Thyroid gland (tissue), 4 donors: ENCODE data around the gene MAPK7. TPM values are rescaled to one million over a fixed set of nuclear protein-coding genes. Genes with fewer than 3 reads are reported as not detected.

ENCODE experiments used
- DNase-seq, 2 donors: peaks; one replicate each; pipeline ENCODE4 v3.0.0-alpha.2; 2019
- H3K27ac ChIP-seq, 3 donors: fragments of 200-600 bp; sonication (generic); 1 replicate in 2 of 3; 2 replicates in 1 of 3; pipeline ENCODE4 v1.5.1; 2016 to 2019; ENCODE audit warnings: mild to moderate bottlenecking in 1 of 3, moderate library complexity in 1 of 3
- H3K27me3 ChIP-seq: fragments of 200-600 bp; sonication (generic); one replicate; pipeline ENCODE4 v1.5.1; 2019
- H3K36me3 ChIP-seq, 2 donors: fragments of 200-600 bp; sonication (generic); one replicate each; pipeline ENCODE4 v1.5.1; 2016 to 2019
- H3K4me1 ChIP-seq, 2 donors: fragments of 200-600 bp; sonication (generic); one replicate each; pipeline ENCODE4 v1.5.1; 2017 to 2019
- H3K4me3 ChIP-seq, 3 donors: fragments of 200-600 bp; sonication (generic); replicated peaks in 1 of 3; 1 replicate in 2 of 3; 2 replicates in 1 of 3; pipeline ENCODE4 v1.5.1; 2016; ENCODE audit warnings: mild to moderate bottlenecking in 1 of 3
- H3K9me3 ChIP-seq: fragments of 200-600 bp; sonication (generic); one replicate; pipeline ENCODE4 v1.5.1; 2017
- CTCF ChIP-seq, 6 experiments: fragments of 200-600 bp in 3 of 6; fragments of 450-650 bp in 3 of 6; sonication (generic) in 3 of 6; IDR thresholded peaks; one replicate each; pipeline ENCODE4 v1.5.1; 2016 to 2019; ENCODE audit warnings: antibody characterized with exemption in 6 of 6, mild to moderate bottlenecking in 2 of 6, inconsistent platforms in 1 of 6, moderate library complexity in 1 of 6
- POLR2A ChIP-seq, 2 donors: fragments of 450-650 bp; IDR thresholded peaks; one replicate each; pipeline ENCODE4 v1.6.1; 2017; ENCODE audit warnings: antibody characterized with exemption in 2 of 2, mild to moderate bottlenecking in 2 of 2, moderate library complexity in 1 of 2
- WGBS, 2 donors: methylation state at CpG; one replicate each; pipeline ENCODE4 v1.1.5; 2017; 5-methylcytosine and 5-hydroxymethylcytosine counted together
- intact Hi-C: fragments of 100-400 bp; cut with DNase I; formaldehyde crosslinking; loops from one replicate; pipeline ENCODE4 v1.15.1; 2023
- microRNA counts, 2 donors: library from miRNA; unstranded; fragments of <30 nt; microRNA quantifications; one replicate each; lab custom pipeline; 2016 to 2017
- microRNA-seq: library from miRNA; unstranded; fragments of <30 nt; microRNA quantifications from one replicate; pipeline ENCODE4, GENCODE V29; 2016
- small RNA-seq: library from RNA; depleted of rRNA; stranded (forward); fragments of <200 nt; gene quantifications from one replicate; pipeline ENCODE3, GENCODE V24; 2016
- total RNA-seq, 4 donors: library from RNA; depleted of rRNA; stranded (reverse); fragments of >200 nt; gene quantifications; one replicate each; pipeline ENCODE4 v1.2.3, GENCODE V29; 2016

MAPK7 gene
- total RNA-seq, 4 donors from 2014 or later = 22.4 to 46.5 (median 31.3) TPM

DNA sequence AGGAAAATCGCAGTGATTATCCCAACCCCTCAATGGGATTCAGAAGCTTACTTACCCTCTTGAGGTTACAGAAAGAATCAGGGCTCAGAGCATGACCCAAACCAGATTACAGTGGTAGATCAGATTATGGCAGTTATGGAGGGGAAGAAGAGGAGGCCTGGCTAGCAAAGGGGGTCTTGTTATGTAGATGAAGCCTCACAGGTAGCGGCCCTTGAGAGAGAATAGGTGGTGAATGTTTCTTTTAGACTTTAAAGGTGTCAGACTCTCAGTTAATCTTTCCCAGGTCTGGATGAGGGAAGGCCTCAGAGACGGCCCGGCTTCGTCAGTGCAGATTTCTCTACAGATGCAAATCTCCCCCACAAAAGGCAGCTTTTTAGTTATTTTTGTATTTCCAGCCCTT lies 48.3 kb downstream of the MAPK7 start:
- intact Hi-C loops = no loop called here
- no peaks in the 10 kb centered on the region for H3K9me3 ChIP-seq
- no peaks in the 10 kb centered on the region for H3K27me3 ChIP-seq
- H3K4me3 ChIP-seq = no peak overlapping the region
- peaks cover 0 to 4% of the 10 kb centered on the region in 2 donors for H3K4me1 ChIP-seq
- WGBS, 2 donors = 96% methylated on average over 5 of the region's 5 CpGs
- no peak overlapping the region for H3K27ac ChIP-seq
- TF ChIP-seq CTCF (IDR thresholded peaks at IDR 0.05) (no peak), POLR2A (IDR thresholded peaks at IDR 0.05) (no peak)
- H3K36me3 ChIP-seq = no peaks in the 10 kb centered on the region
- no peak for DNase-seq

DNA sequence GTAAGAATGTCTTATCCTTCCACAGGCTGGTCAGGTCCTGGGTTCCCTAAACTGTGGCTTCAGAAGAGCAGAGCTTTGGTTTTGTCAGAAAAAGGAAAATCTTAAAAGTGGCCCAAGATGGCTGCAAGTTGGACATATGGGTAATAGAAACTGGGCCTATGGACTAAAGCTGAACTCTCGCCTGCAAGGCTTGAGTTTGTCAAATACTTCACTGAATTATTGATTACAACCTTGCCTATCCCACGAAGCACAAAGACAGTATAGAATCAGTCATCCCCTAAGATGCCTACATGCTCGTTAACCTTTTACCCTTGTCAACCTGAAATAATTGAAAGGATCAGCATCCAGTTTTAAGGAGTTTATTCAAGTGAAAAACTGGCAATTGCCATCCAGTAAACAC lies 53.4 kb downstream of the MAPK7 start:
- H3K27me3 ChIP-seq = no peaks in the 10 kb centered on the region
- TF ChIP-seq POLR2A (IDR thresholded peaks at IDR 0.05) (no peak), CTCF (IDR thresholded peaks at IDR 0.05) (no peak)
- H3K4me3 ChIP-seq = no peak overlapping the region
- no peak for DNase-seq
- 73 to 77% methylated on average over 3 of the region's 3 CpGs for WGBS, 2 donors
- intact Hi-C loops = no loop called here
- no peaks in the 10 kb centered on the region for H3K9me3 ChIP-seq
- no peaks in the 10 kb centered on the region for H3K4me1 ChIP-seq
- no peaks in the 10 kb centered on the region for H3K36me3 ChIP-seq
- no peak overlapping the region for H3K27ac ChIP-seq

MicroRNA genes within 50 kb of the gene (microRNA counts, 767-probe panel; counts per million panel counts)
- microRNA hsa-miR-1180 (lab: Ali Mortazavi, UCI) = 1,776 to 3,189 counts per million in 2 donors

Small RNA genes lying within 50 kb of the gene (microRNA-seq; reads per million reads assigned to microRNA genes)
- 1,525 reads per million, percentile 85 among the genes with 10 or more reads in this experiment for gene MIR1180

Small RNA genes lying within 50 kb of the gene (small RNA-seq; reads per million reads assigned to genes)
- gene MIR1180 (3.0 reads per million, percentile 74 among the genes with 10 or more reads in this experiment), gene RF00537 (not detected)

Other genes starting within 250 kb of the MAPK7 start
- 10 to 100 TPM; 21.8 to 32.3 (median 24.7) TPM for gene EPN2, start 141.1 kb upstream of the MAPK7 start, total RNA-seq
- gene B9D1, start 15.8 kb upstream of the MAPK7 start, total RNA-seq = 100 to 1,000 TPM in 2 of 4 donors, 10 to 100 TPM in 2; 45.0 to 104 (median 90.3) TPM
- gene MFAP4, start 8.7 kb downstream of the MAPK7 start, total RNA-seq = 100 to 1,000 TPM in 1 of 4 donors, 10 to 100 TPM in 3; 12.6 to 105 (median 53.5) TPM
- 1 to 10 TPM in 3 of 4 donors, under 1 TPM in 1; 0.83 to 3.5 (median 2.2) TPM for gene RNF112, start 32.7 kb downstream of the MAPK7 start, total RNA-seq
- gene SLC47A1, start 155.4 kb downstream of the MAPK7 start, total RNA-seq = 10 to 100 TPM in 2 of 4 donors, 1 to 10 TPM in 2; 4.3 to 48.6 (median 11.8) TPM